H1 (cell line): ENCODE results near the gene RUNX1. TPM values are rescaled to one million over a fixed set of nuclear protein-coding genes. Genes with fewer than 3 reads are reported as not detected.

Experiments
- CHD2 ChIP-seq: IDR thresholded peaks from 2 replicates; pipeline ENCODE4 v1.6.1; 2012; ENCODE audit warnings: low read length, improper control_type of control experiment
- RAD21 ChIP-seq, 2 experiments: IDR thresholded peaks in 1 of 2; conservative IDR thresholded peaks in 1 of 2; 2 replicates each; pipeline ENCODE4 v1.6.1; 2011; ENCODE audit warnings: low read depth in 2 of 2, low read length in 2 of 2, improper control_type of control experiment in 1 of 2, inconsistent platforms in 1 of 2, mild to moderate bottlenecking in 1 of 2, moderate library complexity in 1 of 2
- SRF ChIP-seq: IDR thresholded peaks from 2 replicates; pipeline ENCODE4 v1.6.1; 2011; ENCODE audit warnings: mild to moderate bottlenecking, low read depth, low read length, moderate library complexity
- polyA plus RNA-seq, 7 experiments: library from polyadenylated mRNA; depleted of rRNA in 3 of 7; stranded (reverse) in 5 of 7; unstranded in 2 of 7; fragments of >200 nt in 5 of 7; fragments of 200-250 nt in 2 of 7; gene quantifications; 1 replicate in 5 of 7; 2 replicates in 1 of 7; 4 replicates in 1 of 7; pipeline versions ENCODE4 v1.2.1 to v1.2.3, GENCODE V29; 2011 to 2013; ENCODE audit warnings: missing spikeins in 2 of 7, mixed read lengths in 2 of 7
- total RNA-seq: library from RNA; stranded (reverse); fragmentation: NEBNext Ultra II Directional; extraction: Animal tissue kit (Norgen Biotek cat#: 25700); gene quantifications from 2 replicates; pipeline ENCODE4 v1.2.1, GENCODE V29; 2021

Gene RUNX1
- total and polyA plus RNA-seq, 2 of the 8 experiments (the other 6 are each of a cell fraction or from before 2014, with no cell fraction given): 0.20 to 0.60 TPM

- no peak for TF ChIP-seq RAD21 (IDR thresholded peaks at IDR 0.05 in 1 of 2, conservative IDR thresholded peaks at IDR 0.05 in 1 of 2; ENCODE audit: low read depth in 2 of 2, low read length in 2 of 2)
- TF ChIP-seq CHD2: no peak
- TF ChIP-seq SRF: no peak
- TF ChIP-seq, all 59 proteins: peak for 0
These were observed 125.5 kb downstream of the RUNX1 start (continued) for GRCh38 chr21:34923626-34924025.
